ENCODE measurements around the gene KLK15.

GRCh38 chr19:50821248-50821612, 12.1 kb downstream of the KLK15 start:
- no peak for TF ChIP-seq POLR2A (IDR thresholded peaks at IDR 0.05; ENCODE audit: low read depth, low read length)
- no peak for TF ChIP-seq GATA2 (IDR thresholded peaks at IDR 0.05; ENCODE audit: insufficient read depth, insufficient read length, low read depth, low read length)
- no peak for TF ChIP-seq CTCF (IDR thresholded peaks at IDR 0.05; ENCODE audit: extremely low read depth in 1 of 2, insufficient read depth in 1 of 2, low read depth in 1 of 2, low read length in 2 of 2)
- TF ChIP-seq EZH2 (IDR thresholded peaks at IDR 0.05; ENCODE audit: borderline replicate concordance, low read depth, low read length, severe bottlenecking): no peak
- no peak for TF ChIP-seq POLR2AphosphoS5 (IDR thresholded peaks at IDR 0.05; ENCODE audit: insufficient read depth, low read depth, low read length)
- no peak for TF ChIP-seq MYC (IDR thresholded peaks at IDR 0.05; ENCODE audit: low read depth, low read length)
- TF ChIP-seq FOS (IDR thresholded peaks at IDR 0.05; ENCODE audit: borderline replicate concordance, insufficient read depth, low read length): no peak
- TF ChIP-seq MAX (IDR thresholded peaks at IDR 0.05; ENCODE audit: insufficient read depth, insufficient read length): no peak
- TF ChIP-seq JUN (IDR thresholded peaks at IDR 0.05; ENCODE audit: borderline replicate concordance, insufficient read depth, insufficient read length, low read depth): no peak

Data from endothelial cell of umbilical vein (primary cell).